GM18858 (cell line): ENCODE measurements around the gene EXT2.
A peak's percentile ranks its signal among the peaks of the same experiment; 100 is the strongest.

ENCODE experiments used
- ATAC-seq: cut with Tn5 transposase; IDR thresholded peaks from one replicate; pipeline ENCODE4 v1.9.1; 2021; ENCODE audit not compliant: unreplicated experiment

Gene EXT2

DNA sequence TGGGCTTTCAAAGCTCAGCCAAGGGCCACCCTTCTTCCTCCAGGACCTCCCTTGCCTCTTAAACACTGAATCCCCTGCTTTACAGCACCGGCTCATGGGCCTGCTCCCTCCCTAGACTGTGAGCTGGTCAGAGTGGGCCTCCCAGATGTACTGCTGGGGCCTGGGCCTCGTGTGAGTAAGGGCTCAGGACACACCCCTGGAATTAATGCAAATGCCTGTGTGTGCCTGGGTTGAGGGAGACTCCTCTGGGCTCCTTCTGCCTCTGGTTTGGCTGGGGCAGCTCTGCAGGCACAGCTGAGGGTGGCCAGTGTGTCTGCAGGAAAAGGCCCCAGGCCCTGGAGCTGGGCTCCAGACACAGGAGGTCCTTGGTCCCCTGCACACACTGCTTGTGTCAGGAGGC is 190.3 kb downstream of the EXT2 start:
- ATAC-seq = no peak

DNA sequence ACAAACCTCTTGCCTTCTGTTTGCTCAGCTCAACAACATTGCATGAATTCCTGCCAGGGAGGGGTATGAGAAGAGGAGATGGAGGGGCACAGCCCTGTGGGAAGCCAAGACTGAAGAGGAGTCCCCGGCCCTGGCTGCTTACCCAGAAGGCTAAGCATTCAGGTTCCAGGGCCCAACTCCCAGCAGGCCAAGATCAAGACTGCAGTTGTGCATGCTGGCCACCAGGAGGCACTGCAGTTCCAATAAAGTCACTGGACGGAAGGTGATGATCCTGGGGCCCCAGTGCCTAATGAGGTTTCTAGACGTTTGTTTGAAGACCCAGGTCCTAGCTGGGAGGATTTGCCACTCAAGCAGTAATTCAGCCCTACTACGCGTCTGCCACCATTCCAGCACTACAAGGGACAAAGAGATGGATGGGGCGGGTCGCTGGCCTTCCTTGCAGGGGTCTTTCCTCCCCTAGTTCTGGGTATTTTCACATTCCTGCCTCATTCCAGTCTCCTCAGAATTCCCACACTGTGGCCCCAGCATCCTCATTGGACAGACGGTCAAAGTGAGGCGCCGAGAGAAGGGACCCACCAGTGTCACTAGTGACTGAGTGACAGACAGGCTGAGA is 190.9 kb downstream of the EXT2 start:
- ATAC-seq = peak; percentile 62

- ATAC-seq = no peak
These were observed 191.4 kb downstream of the EXT2 start for GRCh38 chr11:44286911-44287310.

DNA sequence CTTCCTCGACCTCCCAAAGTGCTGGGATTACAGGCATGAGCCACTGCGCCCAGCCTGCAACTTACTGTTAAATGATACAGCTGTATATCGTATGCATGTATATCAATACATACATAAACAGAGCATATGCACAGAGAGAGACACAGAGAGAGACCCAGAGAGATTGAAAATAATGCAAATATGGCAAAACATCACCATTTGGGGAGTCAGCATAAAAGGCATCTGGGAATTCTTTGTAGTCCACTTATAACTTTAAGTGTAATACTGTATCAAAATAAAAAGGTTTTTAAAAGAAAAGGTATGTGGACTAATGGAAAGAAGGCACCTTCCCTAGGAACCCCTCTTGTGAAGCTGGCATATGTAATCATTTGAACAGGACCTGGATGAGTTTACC is 192.7 kb downstream of the EXT2 start:
- no peak for ATAC-seq

DNA sequence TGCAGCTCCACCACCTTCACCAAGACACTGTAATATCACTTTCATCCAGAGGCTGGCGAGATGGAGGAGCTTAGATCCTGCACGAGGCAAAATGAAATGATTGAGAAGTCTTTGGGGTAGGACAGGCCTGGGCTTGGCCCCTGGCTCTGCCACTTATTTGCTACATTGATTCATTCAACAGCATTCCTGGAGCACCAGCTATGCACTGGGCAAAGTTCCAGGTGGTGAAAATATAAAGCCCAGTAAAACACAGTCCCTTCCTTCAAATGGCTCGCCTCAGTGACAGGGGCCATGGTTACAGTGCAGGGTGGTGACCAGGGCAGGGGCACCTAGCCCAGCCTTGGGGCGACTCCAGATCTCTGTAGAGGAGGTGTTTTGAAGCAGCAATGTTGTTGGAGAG is 194.7 kb downstream of the EXT2 start:
- ATAC-seq = no peak
